C4-2B (cell line): Measurements from ENCODE around the gene SPDEF.

Experiments
- H3K27ac ChIP-seq: fragments of 450-650 bp; 2 replicates; pipeline ENCODE4 v1.5.1; 2017
- CTCF ChIP-seq: fragments of 450-650 bp; conservative IDR thresholded peaks from 2 replicates; pipeline ENCODE4 v1.5.1; 2017; ENCODE audit warnings: mild to moderate bottlenecking
- ZFX ChIP-seq: fragments of 450-650 bp; IDR thresholded peaks from 2 replicates; pipeline ENCODE4 v1.6.1; 2017

The SPDEF gene

GRCh38 chr6:34524971-34525370, 31.2 kb downstream of the SPDEF start:
- TF ChIP-seq CTCF (no peak), ZFX (no peak)
- H3K27ac ChIP-seq = no peak overlapping the region

DNA sequence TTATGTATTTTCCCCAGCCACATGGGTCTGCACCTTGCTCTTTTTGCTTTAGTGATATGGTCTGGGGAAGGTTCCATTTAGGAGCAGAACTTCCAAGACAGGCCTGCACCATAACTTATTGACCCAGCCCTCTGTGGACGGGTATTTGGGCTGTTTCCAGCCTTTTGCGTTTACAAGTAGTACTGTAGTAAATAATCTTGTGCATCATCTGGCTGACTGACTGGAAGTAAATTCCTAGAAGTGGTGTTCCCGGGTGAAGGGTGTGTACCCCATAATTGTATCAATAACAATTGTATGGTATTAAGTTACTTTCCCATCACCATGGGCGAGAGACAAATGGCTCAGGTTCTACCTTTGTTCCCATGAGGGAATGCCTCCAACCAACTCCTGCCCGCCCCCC, 31.6 kb downstream of the SPDEF start:
- H3K27ac ChIP-seq = no peak overlapping the region
- TF ChIP-seq CTCF = no peak
- no peak for TF ChIP-seq ZFX

DNA sequence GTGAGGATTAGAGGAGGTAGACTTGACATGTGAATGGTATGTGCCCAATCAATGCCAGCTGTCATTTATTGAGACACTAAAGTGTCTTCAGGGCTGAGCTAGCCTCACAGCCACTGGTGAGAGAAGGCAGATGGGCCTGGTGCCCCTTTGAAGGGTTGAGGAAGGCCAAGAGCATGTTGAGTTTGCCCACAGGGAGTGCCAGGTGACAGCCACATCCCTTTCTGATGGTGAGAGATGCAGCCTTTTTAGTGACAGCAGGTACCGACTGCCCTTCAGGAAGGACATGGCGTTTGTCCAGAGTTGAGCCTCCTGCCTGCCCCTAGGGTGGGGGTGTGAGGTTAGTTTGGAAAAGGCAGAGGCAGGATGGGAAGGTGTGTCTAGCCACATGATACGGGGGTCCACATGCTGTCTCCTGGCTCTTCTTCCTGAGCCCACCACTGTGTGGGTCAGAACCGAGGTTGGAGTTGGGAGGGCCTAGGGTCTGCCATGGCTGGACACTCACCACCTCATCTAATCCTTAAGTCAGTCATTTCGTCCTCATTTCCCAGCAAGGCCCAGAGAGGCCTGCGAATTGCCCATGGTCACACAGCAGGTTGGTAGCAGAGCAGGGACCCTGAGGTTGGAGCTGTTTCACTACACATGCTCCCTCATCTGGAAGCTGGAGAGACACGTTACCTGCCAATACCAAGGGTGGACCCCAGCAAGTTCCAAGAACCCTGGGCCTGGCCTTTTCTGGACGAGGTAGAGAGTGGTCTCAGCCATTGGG, 32.5 kb downstream of the SPDEF start:
- no peak overlapping the region for H3K27ac ChIP-seq
- no peak for TF ChIP-seq ZFX

GRCh38 chr6:34522761-34523160, 33.4 kb downstream of the SPDEF start:
- no peak for TF ChIP-seq CTCF
- TF ChIP-seq ZFX = no peak
- H3K27ac ChIP-seq = no peak overlapping the region

GRCh38 chr6:34521463-34522285, 34.5 kb downstream of the SPDEF start:
- no peak overlapping the region for H3K27ac ChIP-seq
- TF ChIP-seq CTCF = no peak
- TF ChIP-seq ZFX = no peak

DNA sequence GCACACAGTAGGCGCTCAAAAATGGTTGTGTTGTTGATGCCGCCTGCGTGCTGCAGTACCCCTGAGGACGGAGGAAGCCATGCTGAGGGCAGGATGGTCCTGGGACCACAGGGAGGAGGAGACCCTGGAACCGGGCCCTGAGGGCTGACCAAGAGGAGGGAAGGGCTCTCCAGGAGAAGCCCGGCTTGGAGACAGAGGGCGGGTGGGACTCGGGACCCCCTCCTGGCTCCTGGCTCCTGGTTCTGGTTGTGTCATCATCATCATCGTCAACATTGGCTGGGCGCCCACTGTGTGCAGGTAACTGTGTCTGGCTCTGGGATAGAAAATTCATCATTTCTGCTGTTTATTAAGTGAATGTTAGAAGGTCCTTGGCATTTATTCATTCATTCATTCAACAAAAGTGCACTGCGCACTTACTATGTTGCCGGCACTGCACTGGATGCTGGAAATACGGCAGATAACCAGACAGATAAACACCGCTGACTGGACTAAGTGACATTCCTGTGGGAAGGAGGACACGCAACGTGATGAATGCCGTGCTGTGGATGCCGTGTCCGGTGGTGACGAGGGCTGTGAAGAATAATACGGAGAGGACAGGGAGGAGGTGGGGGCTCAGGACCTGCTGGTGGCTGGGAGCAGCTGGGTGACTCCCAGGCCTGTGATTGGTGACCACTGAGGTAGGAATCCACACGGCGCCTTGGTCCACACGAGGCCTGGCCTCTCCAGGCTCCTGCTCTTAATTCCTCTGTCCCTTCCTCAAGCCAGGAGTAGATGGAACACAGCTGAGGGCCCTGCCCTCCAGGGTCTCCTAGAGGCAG, 35.3 kb downstream of the SPDEF start:
- TF ChIP-seq ZFX = no peak
- H3K27ac ChIP-seq = no peak overlapping the region

GRCh38 chr6:34519971-34520644, 36.0 kb downstream of the SPDEF start:
- no peak overlapping the region for H3K27ac ChIP-seq
- TF ChIP-seq ZFX = no peak
- TF ChIP-seq CTCF = no peak
